Glutamatergic neuron (in vitro differentiated cells): ENCODE results near the gene SMAGP. TPM values are rescaled to one million over a fixed set of nuclear protein-coding genes. Genes with fewer than 3 reads are reported as not detected.

Experiments used
- DNase-seq: peaks from one replicate; pipeline ENCODE4 v3.0.0; 2022
- H3K27ac Mint-ChIP-seq: one replicate; pipeline ENCODE4 v1.8.0; 2020; ENCODE audit warnings: mild to moderate bottlenecking, mixed read lengths, inconsistent platforms; ENCODE audit not compliant: unreplicated experiment
- H3K27me3 Mint-ChIP-seq: one replicate; pipeline ENCODE4 v1.8.0; 2020; ENCODE audit warnings: mild to moderate bottlenecking, moderate library complexity, mixed read lengths, inconsistent platforms; ENCODE audit not compliant: unreplicated experiment
- H3K36me3 Mint-ChIP-seq: one replicate; pipeline ENCODE4 v1.8.0; 2020; ENCODE audit warnings: mild to moderate bottlenecking, mixed read lengths, inconsistent platforms; ENCODE audit not compliant: unreplicated experiment
- H3K4me1 Mint-ChIP-seq: one replicate; pipeline ENCODE4 v1.8.0; 2020; ENCODE audit warnings: mild to moderate bottlenecking, low read depth, mixed read lengths, inconsistent platforms; ENCODE audit not compliant: unreplicated experiment
- H3K4me3 Mint-ChIP-seq: one replicate; pipeline ENCODE4 v1.8.0; 2020; ENCODE audit warnings: mild to moderate bottlenecking, mixed read lengths, inconsistent platforms; ENCODE audit not compliant: unreplicated experiment
- H3K9me3 Mint-ChIP-seq: one replicate; pipeline ENCODE4 v1.8.0; 2020; ENCODE audit warnings: mild to moderate bottlenecking, moderate library complexity, mixed read lengths, inconsistent platforms; ENCODE audit not compliant: unreplicated experiment
- CTCF ChIP-seq: fragments of 200-600 bp; sonication (generic); IDR thresholded peaks from one replicate; pipeline ENCODE4 v1.5.0; 2021; ENCODE audit not compliant: partially characterized antibody, unreplicated experiment
- total RNA-seq: library from RNA; stranded (reverse); fragmentation: NEBNext Ultra II Directional; extraction: Animal tissue kit (Norgen Biotek cat#: 25700); gene quantifications from one replicate; pipeline ENCODE4 v1.2.1, GENCODE V29; 2021; ENCODE audit not compliant: unreplicated experiment

The SMAGP gene
- total RNA-seq, 1 donor from 2014 or later, result not detected

DNA sequence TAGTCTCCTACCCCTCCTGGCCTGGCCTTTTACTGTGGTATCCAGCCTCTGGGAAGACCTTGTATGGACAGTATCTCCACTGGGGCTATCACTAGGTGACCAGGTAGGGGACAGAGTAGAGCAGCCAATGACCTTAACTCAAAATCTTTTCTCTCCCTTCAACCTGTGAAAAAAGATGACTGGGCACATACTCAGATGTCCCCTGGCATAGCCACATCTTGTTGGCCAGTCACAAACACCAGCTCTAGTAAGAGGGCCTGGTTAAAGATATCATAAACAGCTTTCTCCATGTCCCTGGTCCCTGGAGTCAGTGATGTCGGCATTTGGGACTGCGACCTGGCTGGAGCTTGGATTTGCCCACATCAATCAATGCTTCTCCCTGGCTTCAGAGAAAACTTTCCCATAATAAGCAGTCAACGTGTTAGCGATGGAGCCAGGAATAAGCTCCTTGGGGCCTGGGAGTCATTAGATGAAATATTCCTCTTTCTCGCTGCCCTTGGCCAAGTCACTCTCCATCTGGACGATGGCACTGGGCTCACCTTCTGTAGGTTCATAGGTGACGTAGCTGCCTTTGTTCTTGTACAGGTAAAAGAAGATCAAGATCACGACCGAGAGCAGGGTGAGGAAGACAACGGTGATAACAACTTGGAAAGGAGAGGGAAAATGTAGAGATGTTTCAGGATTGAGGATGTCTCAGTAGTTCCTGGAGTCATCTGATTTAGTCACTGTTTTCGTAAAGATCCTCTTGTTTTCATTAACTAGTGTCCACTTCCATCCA lies 24.6 kb downstream of the SMAGP start:
- H3K27ac Mint-ChIP-seq, result no peak overlapping the region
- peaks cover 3% of the 10 kb centered on the region for H3K9me3 Mint-ChIP-seq
- H3K4me1 Mint-ChIP-seq, result peaks cover 17% of the 10 kb centered on the region
- TF ChIP-seq CTCF, result no peak
- no peaks in the 10 kb centered on the region for H3K36me3 Mint-ChIP-seq
- no peak overlapping the region for H3K4me3 Mint-ChIP-seq
- DNase-seq, result no peak
- H3K27me3 Mint-ChIP-seq, result no peaks in the 10 kb centered on the region

- DNase-seq, result no peak
- Mint-ChIP-seq H3K4me1 (peaks cover 19% of the 10 kb centered on the region), H3K27ac (no peak overlapping the region), H3K9me3 (peaks cover 3% of the 10 kb centered on the region), H3K4me3 (no peak overlapping the region), H3K27me3 (peaks cover 2% of the 10 kb centered on the region), H3K36me3 (no peaks in the 10 kb centered on the region)
- TF ChIP-seq CTCF, result no peak
These were observed 25.9 kb downstream of the SMAGP start for GRCh38 chr12:51244269-51244668.

GRCh38 chr12:51242876-51243275 lies 27.3 kb downstream of the SMAGP start:
- H3K27me3 Mint-ChIP-seq, result peaks cover 2% of the 10 kb centered on the region
- H3K9me3 Mint-ChIP-seq, result peaks cover 12% of the 10 kb centered on the region
- no peak overlapping the region for H3K27ac Mint-ChIP-seq
- no peak for DNase-seq
- H3K4me1 Mint-ChIP-seq, result peaks cover 18% of the 10 kb centered on the region
- no peak overlapping the region for H3K4me3 Mint-ChIP-seq
- no peaks in the 10 kb centered on the region for H3K36me3 Mint-ChIP-seq
- no peak for TF ChIP-seq CTCF

- H3K4me3 Mint-ChIP-seq, result no peak overlapping the region
- no peak overlapping the region for H3K27ac Mint-ChIP-seq
- no peak for DNase-seq
- TF ChIP-seq CTCF, result no peak
- H3K36me3 Mint-ChIP-seq, result no peaks in the 10 kb centered on the region
- H3K27me3 Mint-ChIP-seq, result peaks cover 2% of the 10 kb centered on the region
- peaks cover 11% of the 10 kb centered on the region for H3K9me3 Mint-ChIP-seq
- H3K4me1 Mint-ChIP-seq, result peaks cover 11% of the 10 kb centered on the region
These were observed 28.1 kb downstream of the SMAGP start for GRCh38 chr12:51242120-51242519.

DNA sequence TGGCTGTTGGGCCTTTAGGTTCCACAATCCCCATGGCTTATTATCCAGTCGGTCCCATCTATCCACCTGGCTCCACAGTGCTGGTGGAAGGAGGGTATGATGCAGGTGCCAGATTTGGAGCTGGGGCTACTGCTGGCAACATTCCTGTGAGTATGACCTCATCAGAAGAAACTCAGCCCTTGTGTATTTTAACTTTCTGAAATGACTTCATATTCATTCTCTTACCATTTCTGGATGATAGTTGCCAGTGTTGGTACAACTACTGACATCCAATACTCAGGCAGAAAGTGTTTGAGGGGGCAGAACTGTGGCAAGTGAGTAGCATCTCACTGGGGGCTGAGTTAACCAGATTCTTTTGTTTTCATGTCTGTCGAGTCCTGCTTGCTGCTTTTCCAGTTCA lies 29.2 kb downstream of the SMAGP start:
- TF ChIP-seq CTCF, result no peak
- H3K36me3 Mint-ChIP-seq, result no peaks in the 10 kb centered on the region
- H3K27me3 Mint-ChIP-seq, result peaks cover 2% of the 10 kb centered on the region
- H3K4me1 Mint-ChIP-seq, result peaks cover 3% of the 10 kb centered on the region
- H3K9me3 Mint-ChIP-seq, result peaks cover 11% of the 10 kb centered on the region
- H3K4me3 Mint-ChIP-seq, result no peak overlapping the region
- DNase-seq, result no peak
- no peak overlapping the region for H3K27ac Mint-ChIP-seq
